HG03565 (cell line): Measurements from ENCODE around the gene CLASP1.
A peak's percentile ranks its signal among the peaks of the same experiment; 100 is the strongest.
"Not testable (repeated sequence)": the region's sequence is repeated elsewhere in the genome, so short reads cannot be mapped to it uniquely, and the experiment has no call there.

ENCODE experiments used
- ATAC-seq: cut with Tn5 transposase; IDR thresholded peaks from one replicate; pipeline ENCODE4 v1.9.1; 2021; ENCODE audit warnings: mild to moderate bottlenecking, moderate library complexity; ENCODE audit not compliant: unreplicated experiment

The CLASP1 gene

DNA sequence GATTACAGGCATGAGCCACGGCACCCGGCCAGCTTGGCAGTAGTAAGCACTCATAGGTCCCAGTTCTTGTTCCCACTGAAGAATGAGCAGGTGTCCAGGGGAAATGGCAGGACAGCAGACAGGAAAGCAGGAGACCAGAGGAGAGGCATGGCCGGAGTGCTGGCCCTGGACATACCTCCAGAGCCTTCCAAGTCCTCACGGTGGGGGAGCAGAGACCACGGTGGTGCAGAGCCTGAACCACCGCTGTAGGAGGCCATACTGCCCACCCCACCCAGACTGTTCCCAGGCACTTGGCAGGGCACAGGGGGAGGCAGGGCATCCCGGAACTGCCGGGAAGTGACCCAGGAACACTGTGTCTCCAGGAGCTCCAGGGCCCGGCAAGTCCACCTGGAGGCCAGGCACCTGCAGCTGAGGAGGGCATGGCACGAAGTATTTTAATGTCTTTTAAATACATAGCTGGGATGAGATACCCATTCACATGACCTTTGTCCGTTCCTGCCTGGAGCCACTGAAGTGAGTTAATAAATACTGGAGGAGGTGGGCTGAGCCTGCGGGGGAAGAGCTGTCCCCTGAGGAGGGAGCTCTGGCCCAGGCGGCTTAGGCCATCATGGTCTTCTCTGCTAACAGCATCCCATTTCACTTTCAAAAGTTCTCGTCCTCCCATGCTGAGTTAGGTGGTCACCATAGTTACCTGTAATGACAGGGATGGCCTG is 314.5 kb downstream of the CLASP1 start:
- ATAC-seq: no peak

- peak; percentile 82 for ATAC-seq
Measured at GRCh38 chr2:121333834-121334558, 315.3 kb downstream of the CLASP1 start.

- ATAC-seq: no peak
Measured at GRCh38 chr2:121333231-121333630, 316.0 kb downstream of the CLASP1 start.

DNA sequence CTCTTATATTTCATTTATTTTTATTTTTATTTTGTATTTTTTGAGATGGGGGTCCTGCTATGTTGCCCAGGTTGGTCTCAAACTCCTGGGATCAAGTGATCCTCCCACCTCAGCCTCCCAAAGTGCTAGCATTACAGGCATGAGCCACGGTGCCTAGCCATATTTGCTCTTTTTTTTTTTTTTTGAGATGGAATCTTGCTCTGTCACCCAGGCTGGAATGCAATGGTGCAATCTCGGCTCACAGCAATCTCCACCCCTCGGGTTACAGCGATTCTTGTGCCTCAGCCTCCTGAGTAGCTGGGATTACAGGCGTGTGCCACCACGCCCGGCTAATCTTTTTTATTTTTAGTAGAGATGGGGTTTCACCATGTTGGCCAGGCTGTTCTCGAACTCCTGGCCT is 317.9 kb downstream of the CLASP1 start:
- not testable (repeated sequence) for ATAC-seq

GRCh38 chr2:121330921-121331320 is 318.3 kb downstream of the CLASP1 start:
- no peak for ATAC-seq

- ATAC-seq: no peak
Measured at GRCh38 chr2:121329786-121330185, 319.5 kb downstream of the CLASP1 start.

DNA sequence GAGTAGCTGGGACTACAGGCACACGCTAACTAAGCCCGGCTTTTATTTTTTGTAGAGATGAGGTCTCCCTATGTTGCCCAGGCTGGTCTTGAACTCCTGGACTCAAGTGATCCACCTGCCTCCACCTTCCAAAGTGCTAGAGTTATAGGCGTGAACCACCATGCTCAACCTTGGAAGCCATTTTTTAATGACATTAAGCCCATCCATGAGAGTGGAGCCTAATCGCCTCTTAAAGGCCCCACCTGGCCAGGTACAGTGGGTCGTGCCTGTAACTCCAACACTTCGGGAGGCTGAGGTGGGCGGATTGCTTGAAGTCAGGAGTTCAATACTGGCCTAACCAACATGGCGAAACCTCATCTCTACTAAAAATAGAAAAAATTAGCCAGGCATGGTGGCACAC is 322.6 kb downstream of the CLASP1 start:
- ATAC-seq: no peak

DNA sequence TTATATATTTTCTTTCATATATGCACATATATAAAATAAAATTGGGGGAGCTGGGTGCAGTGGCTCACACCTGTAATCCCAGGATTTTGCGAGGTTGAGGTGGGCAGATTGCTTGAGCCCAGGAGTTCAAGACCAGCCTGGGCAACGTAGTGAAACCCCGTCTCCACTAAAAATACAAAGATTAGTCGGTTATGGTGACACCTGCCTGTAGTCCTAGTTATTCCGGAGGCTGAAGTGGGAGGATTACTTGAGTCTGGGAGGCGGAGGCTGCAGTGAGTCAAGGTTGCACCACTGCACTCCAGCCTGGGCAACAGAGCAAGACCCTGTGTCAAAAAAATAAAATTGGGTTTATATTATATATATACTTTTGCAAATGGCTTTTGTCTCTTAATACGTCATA is 324.7 kb downstream of the CLASP1 start:
- ATAC-seq: no peak

- ATAC-seq: no peak
Measured at GRCh38 chr2:121321476-121321875, 327.8 kb downstream of the CLASP1 start.

DNA sequence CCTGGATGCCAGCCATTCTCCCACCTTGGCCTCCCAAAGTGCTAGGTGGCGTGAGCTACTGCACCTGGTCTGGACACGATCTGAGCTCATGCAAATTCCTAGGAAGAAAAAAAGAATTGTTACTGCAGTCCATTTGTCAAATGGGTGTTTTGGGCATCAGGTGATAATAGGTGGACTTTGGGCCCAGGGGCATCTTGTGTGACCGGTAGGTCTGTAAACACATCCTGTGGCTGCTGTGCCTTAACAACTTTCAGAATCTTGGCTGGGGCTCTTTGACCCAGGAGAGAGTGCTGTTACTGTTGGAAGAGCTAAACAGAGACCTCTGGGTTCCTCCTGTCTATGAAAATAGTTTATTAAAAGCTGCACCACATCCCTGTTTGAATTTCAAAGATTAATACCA is 329.3 kb downstream of the CLASP1 start:
- no peak for ATAC-seq

GRCh38 chr2:121316986-121317385 is 332.3 kb downstream of the CLASP1 start:
- no peak for ATAC-seq

DNA sequence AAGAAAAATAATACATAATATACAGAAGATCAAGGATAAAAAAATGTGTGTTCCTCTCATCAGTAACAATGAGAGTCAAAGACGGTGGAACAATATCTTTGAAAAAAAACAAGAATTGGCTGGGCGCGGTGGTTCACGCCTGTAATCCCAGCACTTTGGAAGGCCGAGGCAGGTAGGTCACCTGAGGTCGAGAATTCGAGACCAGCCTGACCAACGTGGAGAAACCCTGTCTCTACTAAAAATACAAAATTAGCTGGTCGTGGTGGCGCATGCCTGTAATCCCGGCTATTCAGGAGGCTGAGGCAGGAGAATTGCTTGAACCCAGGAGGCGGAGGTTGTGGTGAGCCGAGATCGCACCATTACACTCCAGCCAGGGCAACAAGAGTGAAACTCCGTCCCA is 335.6 kb downstream of the CLASP1 start:
- ATAC-seq: not testable (repeated sequence)

DNA sequence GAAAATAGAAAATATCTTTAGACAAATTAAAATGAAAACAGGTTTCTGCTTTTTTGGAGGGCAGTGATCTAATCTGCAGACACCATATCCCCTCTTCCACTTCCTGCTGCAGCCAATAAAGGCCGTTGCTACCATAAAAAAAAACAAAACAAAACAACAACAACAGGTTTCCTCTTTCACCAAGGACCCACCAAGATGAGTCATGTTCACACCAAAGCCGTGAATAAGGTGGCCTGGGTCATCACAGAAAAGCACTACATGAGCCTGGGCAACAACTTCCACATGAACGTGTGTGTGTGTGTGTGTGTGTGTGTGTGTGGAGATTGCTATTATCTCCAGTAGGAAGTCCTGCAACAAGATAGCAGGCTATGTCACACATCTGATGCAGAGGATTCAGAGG is 339.5 kb downstream of the CLASP1 start:
- ATAC-seq: no peak

- no peak for ATAC-seq
Measured at GRCh38 chr2:121309323-121309722, 339.9 kb downstream of the CLASP1 start.

GRCh38 chr2:121307048-121307447 is 342.2 kb downstream of the CLASP1 start:
- ATAC-seq: no peak

DNA sequence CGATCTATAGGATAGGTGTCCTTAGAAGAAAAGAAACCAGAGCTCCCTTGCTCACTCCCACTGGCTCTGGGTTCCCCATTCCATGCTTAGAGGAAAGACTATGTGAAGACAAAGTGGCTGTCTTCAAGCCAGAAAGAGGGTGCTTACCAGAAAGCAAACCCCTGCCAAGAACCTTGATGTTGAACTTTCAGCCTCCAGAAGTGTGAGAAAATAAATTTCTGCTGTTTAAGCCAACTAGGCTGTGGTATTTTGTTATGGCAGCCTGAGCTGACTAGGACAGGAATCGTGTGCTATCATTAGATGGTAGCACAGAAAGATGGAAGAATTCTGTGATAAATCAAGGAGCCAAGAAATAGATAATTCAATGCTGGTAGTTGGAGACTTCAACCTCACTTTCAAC is 344.3 kb downstream of the CLASP1 start:
- ATAC-seq: no peak

DNA sequence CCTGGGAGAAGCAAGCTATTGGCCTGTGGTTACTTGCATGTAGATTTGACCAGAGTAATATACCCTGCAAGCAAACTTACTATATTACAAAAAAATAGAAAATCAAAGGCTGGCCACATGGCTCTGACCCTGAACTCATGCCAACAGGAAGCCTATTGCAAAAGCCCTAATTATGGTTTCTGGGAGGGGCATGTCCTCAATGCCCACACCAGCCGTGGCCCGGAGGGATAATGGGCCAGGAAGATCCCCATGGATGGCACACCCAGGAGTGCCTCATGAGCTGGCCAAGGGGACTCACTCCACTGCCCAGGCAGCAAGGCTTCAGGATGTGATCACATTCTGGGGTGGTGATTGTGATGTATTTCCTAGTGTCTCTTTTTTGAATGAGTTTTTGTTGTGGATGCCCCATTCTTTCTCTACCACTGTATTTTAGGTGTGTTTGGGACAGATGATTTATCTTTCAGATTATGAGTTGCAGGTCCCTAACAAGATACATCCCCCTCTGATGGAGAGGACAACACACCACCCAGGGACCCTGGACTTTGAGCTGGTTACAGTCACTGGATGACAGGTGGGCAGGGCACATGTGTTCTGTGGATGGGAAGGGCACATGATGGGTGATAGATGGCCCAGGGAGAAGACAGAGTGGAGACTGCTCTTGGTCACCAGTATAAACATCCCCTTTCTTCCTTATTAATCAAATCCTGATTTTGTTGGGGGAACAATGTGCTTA is 345.6 kb downstream of the CLASP1 start:
- no peak for ATAC-seq

- not testable (repeated sequence) for ATAC-seq
Measured at GRCh38 chr2:121301190-121301589, 348.1 kb downstream of the CLASP1 start.

GRCh38 chr2:121298476-121298875 is 350.8 kb downstream of the CLASP1 start:
- no peak for ATAC-seq

DNA sequence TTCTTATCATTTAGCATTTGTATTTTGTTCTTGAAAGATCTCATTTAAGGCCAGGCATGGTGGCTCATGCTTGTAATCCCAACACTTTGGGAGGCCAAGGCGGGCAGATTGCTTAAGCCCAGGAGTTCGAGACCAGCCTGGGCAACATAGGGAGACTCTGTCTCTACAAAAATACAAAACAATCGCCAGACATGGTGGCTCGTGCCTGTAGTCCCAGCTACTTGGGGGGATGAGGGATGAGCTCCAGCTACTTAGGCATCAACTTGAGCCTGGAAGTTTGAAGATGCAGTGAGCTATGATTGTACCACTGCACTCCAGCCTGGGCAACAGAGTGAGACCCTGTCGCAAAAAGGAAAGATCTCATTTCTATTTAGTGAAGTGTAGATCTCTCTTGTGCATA is 351.4 kb downstream of the CLASP1 start:
- ATAC-seq: not testable (repeated sequence)

DNA sequence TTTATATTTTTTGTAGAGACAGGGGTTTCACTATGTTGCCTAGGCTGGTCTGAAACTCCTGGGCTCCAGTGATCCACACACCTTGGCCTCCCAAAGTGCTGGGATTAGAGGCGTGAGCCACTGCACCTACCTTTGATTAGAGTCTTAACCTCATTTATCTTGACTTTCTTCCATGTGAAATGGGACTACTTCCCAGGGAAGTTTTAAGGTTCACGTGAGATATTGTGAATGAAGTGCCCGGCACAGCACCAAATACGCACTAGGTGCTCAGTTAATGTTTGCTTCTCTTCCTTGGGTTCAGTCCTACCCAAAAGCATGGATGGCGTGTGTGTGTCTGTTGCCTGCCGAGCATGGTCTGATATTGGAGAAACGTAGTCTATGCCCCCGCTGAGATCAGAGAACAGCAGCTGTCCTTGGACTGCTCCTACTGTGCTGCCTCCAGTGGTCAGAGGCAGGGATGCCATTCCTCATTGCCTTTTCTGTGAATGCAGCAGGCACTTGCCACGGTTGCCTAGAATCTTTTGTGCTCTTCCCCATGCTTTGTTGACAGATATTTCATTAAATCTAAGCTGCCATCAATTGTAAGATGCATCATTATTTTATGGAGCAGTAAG is 351.9 kb downstream of the CLASP1 start:
- peak; percentile 46 for ATAC-seq
